Liver (tissue), 3 donors: Measurements from ENCODE around the gene MAGI1.

ENCODE experiments used
- EGR1 ChIP-seq, 2 donors: IDR thresholded peaks; 2 replicates each; pipeline ENCODE4 v1.6.1; 2016 to 2018; ENCODE audit warnings: antibody characterized with exemption in 2 of 2, low read depth in 2 of 2
- GABPA ChIP-seq, 2 donors: IDR thresholded peaks in 1 of 2; conservative IDR thresholded peaks in 1 of 2; 2 replicates each; pipeline ENCODE4 v1.6.1; 2016; ENCODE audit warnings: antibody characterized with exemption in 2 of 2, mild to moderate bottlenecking in 1 of 2, moderate library complexity in 1 of 2
- RAD21 ChIP-seq, 2 donors: IDR thresholded peaks; 2 replicates each; pipeline ENCODE4 v1.6.1; 2016; ENCODE audit warnings: antibody characterized with exemption in 2 of 2, mild to moderate bottlenecking in 2 of 2
- RXRA ChIP-seq, 2 donors: IDR thresholded peaks; 2 replicates each; pipeline ENCODE4 v1.6.1; 2017 to 2018; ENCODE audit warnings: antibody characterized with exemption in 2 of 2, mild to moderate bottlenecking in 1 of 2
- SP1 ChIP-seq: IDR thresholded peaks from 2 replicates; pipeline ENCODE4 v1.6.1; 2018; ENCODE audit warnings: antibody characterized with exemption, mild to moderate bottlenecking
- TAF1 ChIP-seq: conservative IDR thresholded peaks from 2 replicates; pipeline ENCODE4 v1.6.1; 2016; ENCODE audit warnings: antibody characterized with exemption, mild to moderate bottlenecking
- YY1 ChIP-seq: IDR thresholded peaks from 2 replicates; pipeline ENCODE4 v1.6.1; 2016; ENCODE audit warnings: antibody characterized with exemption, mild to moderate bottlenecking
- TF ChIP-seq, protein P1 (sequence below): fragments of 150-350 bp; IDR thresholded peaks from 2 replicates; pipeline ENCODE4 v1.5.1; 2017; ENCODE audit warnings: improper control_type of control experiment, low read depth, low read length; ENCODE audit not compliant: missing input control
- TF ChIP-seq, protein P2 (sequence below): IDR thresholded peaks from 2 replicates; pipeline ENCODE4 v1.6.1; 2016; ENCODE audit warnings: antibody characterized with exemption
- TF ChIP-seq, protein P3 (sequence below): IDR thresholded peaks from 2 replicates; pipeline ENCODE4 v1.6.1; 2016; ENCODE audit warnings: antibody characterized with exemption, mild to moderate bottlenecking
- donor health status: healthy.
- donor health status: healthy.

DNA sequence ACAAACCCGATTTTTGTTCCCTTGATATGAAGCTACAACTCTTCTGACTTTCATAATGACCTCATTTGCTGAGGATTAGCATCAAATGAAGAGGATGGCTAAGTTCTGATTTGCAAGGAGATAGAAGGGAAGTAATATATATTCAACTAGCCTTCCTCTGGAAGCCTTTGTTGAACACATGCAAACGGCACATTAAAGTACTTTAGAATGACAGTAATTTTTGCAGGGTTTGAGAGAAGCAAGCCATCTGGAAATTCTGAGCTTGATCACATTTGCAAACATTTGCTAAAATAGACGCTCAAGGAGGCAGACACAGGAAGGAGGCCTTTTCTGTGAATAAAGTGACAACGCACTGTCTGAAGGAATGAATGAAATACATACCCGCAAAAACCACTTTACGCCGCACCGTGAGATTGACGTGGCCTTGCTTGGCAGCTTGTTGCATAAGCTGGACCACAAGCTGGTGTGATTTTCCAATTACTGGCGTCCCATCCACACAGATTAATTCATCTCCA lies 657.2 kb downstream of the MAGI1 start:
- TF ChIP-seq, protein P1, sequence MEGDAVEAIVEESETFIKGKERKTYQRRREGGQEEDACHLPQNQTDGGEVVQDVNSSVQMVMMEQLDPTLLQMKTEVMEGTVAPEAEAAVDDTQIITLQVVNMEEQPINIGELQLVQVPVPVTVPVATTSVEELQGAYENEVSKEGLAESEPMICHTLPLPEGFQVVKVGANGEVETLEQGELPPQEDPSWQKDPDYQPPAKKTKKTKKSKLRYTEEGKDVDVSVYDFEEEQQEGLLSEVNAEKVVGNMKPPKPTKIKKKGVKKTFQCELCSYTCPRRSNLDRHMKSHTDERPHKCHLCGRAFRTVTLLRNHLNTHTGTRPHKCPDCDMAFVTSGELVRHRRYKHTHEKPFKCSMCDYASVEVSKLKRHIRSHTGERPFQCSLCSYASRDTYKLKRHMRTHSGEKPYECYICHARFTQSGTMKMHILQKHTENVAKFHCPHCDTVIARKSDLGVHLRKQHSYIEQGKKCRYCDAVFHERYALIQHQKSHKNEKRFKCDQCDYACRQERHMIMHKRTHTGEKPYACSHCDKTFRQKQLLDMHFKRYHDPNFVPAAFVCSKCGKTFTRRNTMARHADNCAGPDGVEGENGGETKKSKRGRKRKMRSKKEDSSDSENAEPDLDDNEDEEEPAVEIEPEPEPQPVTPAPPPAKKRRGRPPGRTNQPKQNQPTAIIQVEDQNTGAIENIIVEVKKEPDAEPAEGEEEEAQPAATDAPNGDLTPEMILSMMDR = no peak
- TF ChIP-seq EGR1 (IDR thresholded peaks at IDR 0.05; ENCODE audit: low read depth in 2 of 2) = no peak
- TF ChIP-seq GABPA (IDR thresholded peaks at IDR 0.05 in 1 of 2, conservative IDR thresholded peaks at IDR 0.05 in 1 of 2) = no peak
- TF ChIP-seq RAD21 (IDR thresholded peaks at IDR 0.05) = no peak
- TF ChIP-seq, protein P2, sequence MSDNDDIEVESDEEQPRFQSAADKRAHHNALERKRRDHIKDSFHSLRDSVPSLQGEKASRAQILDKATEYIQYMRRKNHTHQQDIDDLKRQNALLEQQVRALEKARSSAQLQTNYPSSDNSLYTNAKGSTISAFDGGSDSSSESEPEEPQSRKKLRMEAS = no peak
- no peak for TF ChIP-seq TAF1
- TF ChIP-seq, protein P3, sequence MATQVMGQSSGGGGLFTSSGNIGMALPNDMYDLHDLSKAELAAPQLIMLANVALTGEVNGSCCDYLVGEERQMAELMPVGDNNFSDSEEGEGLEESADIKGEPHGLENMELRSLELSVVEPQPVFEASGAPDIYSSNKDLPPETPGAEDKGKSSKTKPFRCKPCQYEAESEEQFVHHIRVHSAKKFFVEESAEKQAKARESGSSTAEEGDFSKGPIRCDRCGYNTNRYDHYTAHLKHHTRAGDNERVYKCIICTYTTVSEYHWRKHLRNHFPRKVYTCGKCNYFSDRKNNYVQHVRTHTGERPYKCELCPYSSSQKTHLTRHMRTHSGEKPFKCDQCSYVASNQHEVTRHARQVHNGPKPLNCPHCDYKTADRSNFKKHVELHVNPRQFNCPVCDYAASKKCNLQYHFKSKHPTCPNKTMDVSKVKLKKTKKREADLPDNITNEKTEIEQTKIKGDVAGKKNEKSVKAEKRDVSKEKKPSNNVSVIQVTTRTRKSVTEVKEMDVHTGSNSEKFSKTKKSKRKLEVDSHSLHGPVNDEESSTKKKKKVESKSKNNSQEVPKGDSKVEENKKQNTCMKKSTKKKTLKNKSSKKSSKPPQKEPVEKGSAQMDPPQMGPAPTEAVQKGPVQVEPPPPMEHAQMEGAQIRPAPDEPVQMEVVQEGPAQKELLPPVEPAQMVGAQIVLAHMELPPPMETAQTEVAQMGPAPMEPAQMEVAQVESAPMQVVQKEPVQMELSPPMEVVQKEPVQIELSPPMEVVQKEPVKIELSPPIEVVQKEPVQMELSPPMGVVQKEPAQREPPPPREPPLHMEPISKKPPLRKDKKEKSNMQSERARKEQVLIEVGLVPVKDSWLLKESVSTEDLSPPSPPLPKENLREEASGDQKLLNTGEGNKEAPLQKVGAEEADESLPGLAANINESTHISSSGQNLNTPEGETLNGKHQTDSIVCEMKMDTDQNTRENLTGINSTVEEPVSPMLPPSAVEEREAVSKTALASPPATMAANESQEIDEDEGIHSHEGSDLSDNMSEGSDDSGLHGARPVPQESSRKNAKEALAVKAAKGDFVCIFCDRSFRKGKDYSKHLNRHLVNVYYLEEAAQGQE = no peak
- no peak for TF ChIP-seq YY1
- no peak for TF ChIP-seq SP1
- no peak for TF ChIP-seq RXRA (IDR thresholded peaks at IDR 0.05)
